Measurements from ENCODE around the gene SLC12A7. TPM values are rescaled to one million over a fixed set of nuclear protein-coding genes. Genes with fewer than 3 reads are reported as not detected.

The SLC12A7 gene
- total RNA-seq, 1 donor from 2014 or later: 4.9 TPM

DNA sequence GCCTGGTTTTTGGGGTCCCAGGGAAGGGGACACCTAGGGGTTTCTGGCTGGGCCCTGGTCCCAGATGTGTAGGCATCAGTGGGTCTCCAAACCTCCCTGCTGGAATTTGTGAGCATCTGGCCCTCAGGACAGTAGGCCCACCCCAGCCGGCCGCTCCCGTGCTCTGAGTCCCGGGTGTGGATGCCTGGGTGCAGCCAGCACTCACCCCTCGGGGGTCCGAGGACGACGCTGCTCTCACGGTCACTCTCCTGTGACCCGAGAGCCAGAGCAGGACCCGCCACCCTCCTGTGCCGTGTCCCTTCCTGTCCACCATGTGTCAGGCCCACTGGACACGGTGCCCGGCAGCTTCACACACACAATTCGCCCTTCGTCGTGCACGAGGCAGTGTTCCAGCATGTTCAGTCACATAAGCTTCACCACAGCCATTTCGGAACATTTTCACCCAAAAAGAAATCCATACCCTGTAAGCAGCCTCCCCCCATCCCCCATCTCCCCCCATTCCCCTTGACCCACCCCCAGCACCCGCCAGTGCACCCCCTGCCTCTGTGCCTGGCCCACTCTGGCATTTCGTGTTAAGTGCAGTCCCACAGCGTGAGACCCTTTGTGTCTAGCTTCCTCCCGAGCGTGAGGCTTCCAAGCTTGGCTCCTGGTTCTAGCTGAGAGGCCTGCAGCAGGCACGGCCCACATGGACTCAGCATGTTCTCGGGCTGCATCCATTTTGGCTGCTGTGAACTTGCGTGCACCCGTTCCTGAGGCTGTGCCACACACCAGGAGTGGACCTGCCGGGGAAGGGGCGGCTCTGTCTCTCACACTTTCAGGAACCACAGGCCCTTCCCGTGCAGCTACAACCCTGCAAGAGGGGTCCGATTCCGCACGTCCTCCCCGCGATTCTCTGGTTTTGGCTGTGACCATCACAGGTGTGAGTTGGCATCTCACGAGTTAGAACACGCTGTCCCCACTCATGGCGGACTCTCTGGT is 62.7 kb downstream of the SLC12A7 start:
- Mint-ChIP-seq H3K9me3 (ENCODE audit: low read depth) (no peaks in the 10 kb centered on the region), H3K27me3 (ENCODE audit: low read depth) (peaks cover 7% of the 10 kb centered on the region), H3K36me3 (ENCODE audit: low read depth) (peaks cover 4% of the 10 kb centered on the region), H3K4me3 (ENCODE audit: unreplicated experiment) (no peak overlapping the region), H3K27ac (ENCODE audit: unreplicated experiment) (no peak overlapping the region), H3K4me1 (ENCODE audit: low read depth) (no peaks in the 10 kb centered on the region)
- TF ChIP-seq, protein P1, sequence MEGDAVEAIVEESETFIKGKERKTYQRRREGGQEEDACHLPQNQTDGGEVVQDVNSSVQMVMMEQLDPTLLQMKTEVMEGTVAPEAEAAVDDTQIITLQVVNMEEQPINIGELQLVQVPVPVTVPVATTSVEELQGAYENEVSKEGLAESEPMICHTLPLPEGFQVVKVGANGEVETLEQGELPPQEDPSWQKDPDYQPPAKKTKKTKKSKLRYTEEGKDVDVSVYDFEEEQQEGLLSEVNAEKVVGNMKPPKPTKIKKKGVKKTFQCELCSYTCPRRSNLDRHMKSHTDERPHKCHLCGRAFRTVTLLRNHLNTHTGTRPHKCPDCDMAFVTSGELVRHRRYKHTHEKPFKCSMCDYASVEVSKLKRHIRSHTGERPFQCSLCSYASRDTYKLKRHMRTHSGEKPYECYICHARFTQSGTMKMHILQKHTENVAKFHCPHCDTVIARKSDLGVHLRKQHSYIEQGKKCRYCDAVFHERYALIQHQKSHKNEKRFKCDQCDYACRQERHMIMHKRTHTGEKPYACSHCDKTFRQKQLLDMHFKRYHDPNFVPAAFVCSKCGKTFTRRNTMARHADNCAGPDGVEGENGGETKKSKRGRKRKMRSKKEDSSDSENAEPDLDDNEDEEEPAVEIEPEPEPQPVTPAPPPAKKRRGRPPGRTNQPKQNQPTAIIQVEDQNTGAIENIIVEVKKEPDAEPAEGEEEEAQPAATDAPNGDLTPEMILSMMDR (IDR thresholded peaks at IDR 0.05): no peak
- peak; percentile 81 for DNase-seq (ENCODE audit: low spot score)

DNA sequence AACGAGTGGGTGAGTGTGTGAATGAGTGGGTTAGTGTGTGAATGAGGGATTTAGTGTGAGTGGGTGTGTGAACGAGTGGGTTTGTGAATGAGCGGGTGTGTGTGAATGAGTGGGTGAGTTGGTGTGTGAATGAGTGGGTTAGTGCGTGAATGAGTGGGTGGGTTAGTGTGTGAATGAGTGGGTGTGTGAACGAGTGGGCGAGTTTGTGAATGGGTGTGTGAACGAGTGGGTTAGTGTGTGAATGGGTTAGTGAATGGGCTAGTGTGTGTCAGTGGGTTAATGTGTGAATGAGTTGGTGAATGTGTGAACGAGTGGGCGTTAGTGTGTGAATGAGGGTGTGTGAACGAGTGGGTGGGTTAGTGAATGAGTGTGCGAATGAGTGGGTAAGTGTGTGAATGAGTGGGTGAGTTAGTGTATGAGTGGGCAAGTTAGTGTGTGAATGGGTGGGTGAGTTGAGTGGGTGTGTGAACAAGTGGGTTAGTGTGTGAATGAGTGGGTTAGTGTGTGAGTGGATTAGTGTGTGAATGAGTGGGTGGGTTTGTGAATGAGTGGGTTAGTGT is 63.6 kb downstream of the SLC12A7 start:
- TF ChIP-seq, protein P1 (IDR thresholded peaks at IDR 0.05): no peak
- Mint-ChIP-seq H3K4me3 (ENCODE audit: unreplicated experiment) (no peak overlapping the region), H3K27ac (ENCODE audit: unreplicated experiment) (no peak overlapping the region), H3K4me1 (ENCODE audit: low read depth) (no peaks in the 10 kb centered on the region), H3K9me3 (ENCODE audit: low read depth) (peaks cover 3% of the 10 kb centered on the region), H3K36me3 (ENCODE audit: low read depth) (peaks cover 4% of the 10 kb centered on the region), H3K27me3 (ENCODE audit: low read depth) (peaks cover 7% of the 10 kb centered on the region)
- DNase-seq (ENCODE audit: low spot score): no peak

DNA sequence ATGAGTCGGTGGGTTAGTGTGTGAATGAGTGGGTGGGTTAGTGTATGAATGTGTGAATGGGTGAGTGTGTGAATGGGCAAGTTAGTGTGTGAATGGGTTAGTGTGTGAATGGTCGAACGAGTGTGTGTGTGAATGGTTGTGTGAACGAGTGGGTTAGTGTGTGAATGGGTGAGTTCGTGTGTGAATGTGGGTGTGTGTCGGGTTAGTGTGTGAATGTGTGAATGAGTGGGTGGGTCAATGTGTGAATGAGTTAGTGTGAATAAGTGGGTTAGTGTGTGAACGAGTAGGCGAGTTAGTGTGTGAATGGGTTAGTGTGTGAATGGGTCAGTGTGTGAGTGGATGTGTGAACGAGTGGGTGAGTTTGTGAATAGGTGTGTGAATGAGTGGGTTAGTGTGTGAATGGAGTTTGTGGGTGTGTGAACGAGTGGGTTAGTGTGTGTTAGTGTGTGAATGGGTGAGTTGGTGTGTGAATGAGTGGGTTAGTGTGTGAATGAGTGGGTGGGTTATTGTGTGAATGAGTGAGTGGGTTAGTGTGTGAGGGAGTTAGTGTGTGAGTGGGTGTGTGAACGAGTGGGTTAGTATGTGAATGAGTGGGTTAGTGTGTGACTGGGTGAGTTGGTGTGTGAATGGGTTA is 64.4 kb downstream of the SLC12A7 start:
- peaks cover 4% of the 10 kb centered on the region for H3K36me3 Mint-ChIP-seq (ENCODE audit: low read depth)
- no peak overlapping the region for H3K27ac Mint-ChIP-seq (ENCODE audit: unreplicated experiment)
- TF ChIP-seq, protein P1 (IDR thresholded peaks at IDR 0.05): no peak
- peaks cover 3% of the 10 kb centered on the region for H3K9me3 Mint-ChIP-seq (ENCODE audit: low read depth)
- peaks cover 7% of the 10 kb centered on the region for H3K27me3 Mint-ChIP-seq (ENCODE audit: low read depth)
- H3K4me3 Mint-ChIP-seq (ENCODE audit: unreplicated experiment): no peak overlapping the region
- no peak for DNase-seq (ENCODE audit: low spot score)
- no peaks in the 10 kb centered on the region for H3K4me1 Mint-ChIP-seq (ENCODE audit: low read depth)

DNA sequence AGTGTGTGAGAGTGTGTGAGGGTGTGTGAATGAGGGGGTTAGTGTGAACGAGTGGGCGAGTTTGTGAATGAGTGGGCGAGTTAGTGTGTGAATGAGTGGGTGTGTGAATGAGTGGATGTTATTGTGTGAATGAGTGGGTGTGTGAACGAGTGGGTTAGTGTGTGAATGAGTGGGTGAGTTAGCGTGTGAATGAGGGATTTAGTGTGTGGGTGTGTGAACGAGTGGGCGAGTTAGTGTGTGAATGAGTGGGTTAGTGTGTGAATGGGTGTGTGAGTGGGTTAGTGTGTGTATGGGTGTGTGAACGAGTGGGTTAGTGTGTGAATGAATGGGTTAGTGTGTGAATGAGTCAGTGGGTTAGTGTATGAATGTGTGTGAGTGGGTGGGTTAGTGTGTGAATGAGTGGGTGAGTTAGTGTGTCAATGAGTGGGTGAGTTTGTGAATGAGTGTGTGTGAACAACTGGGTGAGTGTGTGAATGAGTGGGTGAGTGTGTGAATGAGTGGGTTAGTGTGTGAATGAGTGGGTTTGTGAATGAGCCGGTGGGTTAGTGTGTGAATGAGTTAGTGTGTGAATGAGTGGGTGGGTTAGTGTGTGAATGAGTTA is 65.8 kb downstream of the SLC12A7 start:
- peaks cover 14% of the 10 kb centered on the region for H3K27me3 Mint-ChIP-seq (ENCODE audit: low read depth)
- no peak overlapping the region for H3K4me3 Mint-ChIP-seq (ENCODE audit: unreplicated experiment)
- TF ChIP-seq, protein P1 (IDR thresholded peaks at IDR 0.05): no peak
- H3K27ac Mint-ChIP-seq (ENCODE audit: unreplicated experiment): no peak overlapping the region
- no peaks in the 10 kb centered on the region for H3K4me1 Mint-ChIP-seq (ENCODE audit: low read depth)
- peaks cover 4% of the 10 kb centered on the region for H3K36me3 Mint-ChIP-seq (ENCODE audit: low read depth)
- peaks cover 3% of the 10 kb centered on the region for H3K9me3 Mint-ChIP-seq (ENCODE audit: low read depth)
- DNase-seq (ENCODE audit: low spot score): no peak

DNA sequence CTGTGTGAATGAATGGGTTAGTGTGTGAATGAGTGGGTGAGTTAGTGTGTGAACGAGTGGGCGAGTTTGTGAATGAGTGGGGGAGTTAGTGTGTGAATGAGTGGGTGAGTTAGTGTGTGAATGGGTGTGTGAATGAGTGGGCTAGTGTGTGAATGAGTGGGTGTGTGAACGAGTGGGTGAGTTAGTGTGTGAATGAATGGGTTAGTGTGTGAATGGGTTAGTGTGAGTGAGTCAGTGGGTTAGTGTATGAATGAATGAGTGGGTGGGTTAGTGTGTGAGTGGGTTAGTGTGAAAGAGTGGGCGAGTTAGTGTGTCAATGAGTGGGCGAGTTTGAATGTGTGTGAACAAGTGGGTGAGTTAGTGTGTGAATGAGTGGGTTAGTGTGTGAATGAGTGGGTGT is 67.7 kb downstream of the SLC12A7 start:
- Mint-ChIP-seq H3K36me3 (ENCODE audit: low read depth) (peaks cover 4% of the 10 kb centered on the region), H3K4me3 (ENCODE audit: unreplicated experiment) (no peak overlapping the region), H3K9me3 (ENCODE audit: low read depth) (peaks cover 3% of the 10 kb centered on the region), H3K27me3 (ENCODE audit: low read depth) (peaks cover 17% of the 10 kb centered on the region), H3K4me1 (ENCODE audit: low read depth) (no peaks in the 10 kb centered on the region), H3K27ac (ENCODE audit: unreplicated experiment) (no peak overlapping the region)
- DNase-seq (ENCODE audit: low spot score): no peak
- TF ChIP-seq, protein P1 (IDR thresholded peaks at IDR 0.05): no peak

All from chondrocyte (in vitro differentiated cells).